Esophagus squamous epithelium (tissue), 4 donors: Measurements from ENCODE around the gene KANK2.
A peak's percentile ranks its signal among the peaks of the same experiment; 100 is the strongest.

ENCODE experiments used
- POLR2A ChIP-seq, 4 donors: fragments of 450-650 bp; IDR thresholded peaks; one replicate each; pipeline ENCODE4 v1.6.1; 2017; ENCODE audit warnings: antibody characterized with exemption in 4 of 4, mild to moderate bottlenecking in 4 of 4, moderate library complexity in 3 of 4
- TF ChIP-seq, protein P1 (sequence below), 6 experiments: fragments of 450-650 bp in 4 of 6; fragments of 200-600 bp in 2 of 6; sonication (generic) in 2 of 6; IDR thresholded peaks; one replicate each; pipeline ENCODE4 v1.5.1; 2016 to 2019; ENCODE audit warnings: antibody characterized with exemption in 6 of 6, mild to moderate bottlenecking in 4 of 6, moderate library complexity in 4 of 6

DNA sequence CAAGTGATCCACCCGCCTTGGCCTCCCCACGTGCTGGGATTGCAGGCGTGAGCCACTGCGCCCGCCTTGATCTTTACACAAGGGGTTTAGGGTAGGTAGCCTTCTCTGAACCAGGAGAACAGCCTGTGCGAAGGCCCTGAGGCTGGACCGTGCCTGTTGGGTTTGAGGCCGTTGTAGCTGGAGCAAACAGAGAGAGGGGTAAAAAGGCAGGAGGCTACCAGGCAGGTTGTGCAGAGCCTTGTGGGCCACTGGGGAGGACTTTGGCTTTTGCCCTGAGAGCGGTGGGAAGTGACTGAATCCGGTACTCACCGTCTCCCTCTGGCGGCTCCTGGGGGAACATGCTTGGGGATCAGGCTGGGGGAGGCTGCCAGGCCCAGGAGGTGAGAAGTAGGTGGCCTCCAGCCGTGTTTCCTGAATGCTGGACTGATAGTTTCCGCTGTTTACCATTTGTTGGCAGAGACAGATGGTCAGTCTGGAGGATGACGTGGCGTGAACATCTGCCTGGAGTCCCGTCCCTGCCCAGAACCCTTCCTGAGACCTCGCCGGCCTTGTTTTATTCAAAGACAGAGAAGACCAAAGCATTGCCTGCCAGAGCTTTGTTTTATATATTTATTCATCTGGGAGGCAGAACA, 66.4 kb downstream of the KANK2 start:
- TF ChIP-seq, protein P1, sequence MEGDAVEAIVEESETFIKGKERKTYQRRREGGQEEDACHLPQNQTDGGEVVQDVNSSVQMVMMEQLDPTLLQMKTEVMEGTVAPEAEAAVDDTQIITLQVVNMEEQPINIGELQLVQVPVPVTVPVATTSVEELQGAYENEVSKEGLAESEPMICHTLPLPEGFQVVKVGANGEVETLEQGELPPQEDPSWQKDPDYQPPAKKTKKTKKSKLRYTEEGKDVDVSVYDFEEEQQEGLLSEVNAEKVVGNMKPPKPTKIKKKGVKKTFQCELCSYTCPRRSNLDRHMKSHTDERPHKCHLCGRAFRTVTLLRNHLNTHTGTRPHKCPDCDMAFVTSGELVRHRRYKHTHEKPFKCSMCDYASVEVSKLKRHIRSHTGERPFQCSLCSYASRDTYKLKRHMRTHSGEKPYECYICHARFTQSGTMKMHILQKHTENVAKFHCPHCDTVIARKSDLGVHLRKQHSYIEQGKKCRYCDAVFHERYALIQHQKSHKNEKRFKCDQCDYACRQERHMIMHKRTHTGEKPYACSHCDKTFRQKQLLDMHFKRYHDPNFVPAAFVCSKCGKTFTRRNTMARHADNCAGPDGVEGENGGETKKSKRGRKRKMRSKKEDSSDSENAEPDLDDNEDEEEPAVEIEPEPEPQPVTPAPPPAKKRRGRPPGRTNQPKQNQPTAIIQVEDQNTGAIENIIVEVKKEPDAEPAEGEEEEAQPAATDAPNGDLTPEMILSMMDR (IDR thresholded peaks at IDR 0.05), result peak; percentile 83 to 92 (median 87)
- TF ChIP-seq POLR2A (IDR thresholded peaks at IDR 0.05), result no peak
